MCF 10A (cell line): Measurements from ENCODE around the gene GRM3. TPM values are rescaled to one million over a fixed set of nuclear protein-coding genes. Genes with fewer than 3 reads are reported as not detected.

Experiments
- BruUV-seq: library from RNA; stranded (reverse); fragments of 400-500 nt; replicated peaks from 2 replicates; lab custom pipeline; 2021; lab: Mats Ljungman, UMichigan
- CTCF ChIA-PET: fragments of 300-600 bp; sonication (Branson Sonifier 250); formaldehyde crosslinking; extraction: SDS; loops from one replicate; lab custom pipeline; 2021; ENCODE audit warnings: antibody characterized with exemption, inconsistent platforms; lab: Yijun Ruan, JAX
- POLR2A ChIA-PET: fragments of 300-600, 350-650 bp; sonication (Branson Sonifier 250); formaldehyde crosslinking; extraction: SDS; loops from one replicate; lab custom pipeline; 2020; ENCODE audit warnings: antibody characterized with exemption, inconsistent platforms; lab: Yijun Ruan, JAX
- DNase-seq: peaks from one replicate; pipeline ENCODE4 v3.0.0-alpha.2; 2018; ENCODE audit not compliant: unreplicated experiment
- H3K27ac Mint-ChIP-seq: one replicate; pipeline ENCODE4 v1.8.0; 2022; ENCODE audit warnings: mild to moderate bottlenecking, low read depth, mixed read lengths; ENCODE audit not compliant: unreplicated experiment
- H3K27me3 Mint-ChIP-seq: one replicate; pipeline ENCODE4 v1.8.0; 2022; ENCODE audit warnings: mixed read lengths; ENCODE audit not compliant: insufficient read depth, unreplicated experiment
- H3K36me3 Mint-ChIP-seq: one replicate; pipeline ENCODE4 v1.8.0; 2022; ENCODE audit warnings: mild to moderate bottlenecking, moderate library complexity, mixed read lengths; ENCODE audit not compliant: insufficient read depth, unreplicated experiment
- H3K4me1 Mint-ChIP-seq: one replicate; pipeline ENCODE4 v1.8.0; 2022; ENCODE audit warnings: mixed read lengths; ENCODE audit not compliant: insufficient read depth, unreplicated experiment
- H3K4me3 Mint-ChIP-seq: one replicate; pipeline ENCODE4 v1.8.0; 2022; ENCODE audit warnings: mild to moderate bottlenecking, moderate library complexity, mixed read lengths; ENCODE audit not compliant: unreplicated experiment
- H3K9me3 Mint-ChIP-seq: one replicate; pipeline ENCODE4 v1.8.0; 2022; ENCODE audit warnings: mixed read lengths; ENCODE audit not compliant: unreplicated experiment
- CTCF ChIP-seq: fragments of 200-600 bp; IDR thresholded peaks from one replicate; pipeline ENCODE4 v1.8.0; 2022; ENCODE audit warnings: antibody characterized with exemption, mild to moderate bottlenecking; ENCODE audit not compliant: unreplicated experiment
- intact Hi-C: fragments of 100-400 bp; cut with micrococcal nuclease; formaldehyde crosslinking; loops from 2 replicates; pipeline ENCODE4 v1.14.1; 2022
- total RNA-seq: library from RNA; stranded (reverse); gene quantifications from 2 replicates; pipeline ENCODE4 v1.2.3, GENCODE V29; 2022

GRM3 gene
- total RNA-seq, 1 experiment from 2014 or later: not detected

DNA sequence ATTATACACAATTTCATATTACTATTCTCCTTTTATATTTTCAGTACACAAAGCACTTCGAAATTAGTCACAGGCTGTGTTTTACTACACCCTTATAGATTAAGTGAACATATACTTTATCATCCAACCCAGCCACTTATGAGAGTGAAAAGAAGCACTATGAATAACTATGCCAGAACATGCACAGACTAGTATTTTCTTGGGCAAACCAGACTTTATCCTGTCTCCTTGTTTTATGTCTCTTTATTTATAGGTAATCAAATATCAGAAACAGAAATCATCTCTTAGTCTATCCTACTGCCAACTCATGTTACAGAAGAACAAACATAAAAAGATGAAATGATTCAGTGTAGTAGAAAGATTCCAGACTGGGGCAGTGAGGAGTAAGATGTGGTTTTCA lies 171.8 kb downstream of the GRM3 start:
- Mint-ChIP-seq H3K9me3 (no peaks in the 10 kb centered on the region), H3K36me3 (no peaks in the 10 kb centered on the region), H3K27me3 (peaks cover 43% of the 10 kb centered on the region), H3K27ac (no peak overlapping the region), H3K4me1 (no peaks in the 10 kb centered on the region), H3K4me3 (no peak overlapping the region)
- BruUV-seq: no TSS peak
- ChIA-PET CTCF (interaction anchor here (0.6 to 1.8 kb wide), 6 partner anchors 8 to 922 kb away, joined by 3 to 14 read pairs (median 4); no protein-coding TSS in a partner anchor), POLR2A (no interaction called here)
- TF ChIP-seq CTCF: no peak
- no peak for DNase-seq
- intact Hi-C loops: loop anchor here (2.0 kb wide), 1 partner anchor 925 kb away; no protein-coding TSS in a partner anchor

GRCh38 chr7:86818903-86819302 lies 175.2 kb downstream of the GRM3 start:
- Mint-ChIP-seq H3K4me1 (no peaks in the 10 kb centered on the region), H3K9me3 (no peaks in the 10 kb centered on the region), H3K4me3 (no peak overlapping the region), H3K36me3 (no peaks in the 10 kb centered on the region), H3K27ac (no peak overlapping the region), H3K27me3 (peaks cover 35% of the 10 kb centered on the region)
- ChIA-PET CTCF (no interaction called here), POLR2A (interaction anchor here (0.6 kb wide), 1 partner anchor 74 kb away, joined by 3 read pairs; no protein-coding TSS in a partner anchor)
- no TSS peak for BruUV-seq
- no peak for DNase-seq
- no peak for TF ChIP-seq CTCF
- intact Hi-C loops: no loop called here

DNA sequence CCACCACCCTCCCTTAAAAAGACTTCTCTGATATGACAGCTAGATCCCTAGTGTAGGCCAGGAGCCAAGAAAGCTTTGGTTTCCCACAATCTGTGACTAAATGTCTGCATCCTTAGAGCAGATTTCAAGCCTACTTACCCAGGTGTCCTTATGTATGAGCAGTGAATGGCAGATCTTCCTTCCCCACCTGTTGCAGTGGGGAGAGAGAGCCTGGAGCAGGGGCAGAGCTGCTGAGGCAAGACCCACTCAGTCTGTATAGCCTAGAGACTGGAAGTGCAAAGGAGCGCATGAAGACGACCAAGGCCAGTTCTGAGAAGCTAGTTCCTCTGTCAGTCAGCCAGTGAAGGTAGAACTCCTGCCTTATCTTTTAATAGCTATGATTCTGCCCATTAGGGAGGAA lies 180.1 kb downstream of the GRM3 start:
- Mint-ChIP-seq H3K4me1 (peaks cover 2% of the 10 kb centered on the region), H3K27ac (no peak overlapping the region), H3K36me3 (no peaks in the 10 kb centered on the region), H3K27me3 (peaks cover 35% of the 10 kb centered on the region), H3K9me3 (no peaks in the 10 kb centered on the region), H3K4me3 (no peak overlapping the region)
- TF ChIP-seq CTCF: no peak
- no TSS peak for BruUV-seq
- DNase-seq: no peak
- ChIA-PET POLR2A (no interaction called here), CTCF (interaction anchor here (1.4 kb wide), 1 partner anchor 9 kb away, joined by 14 read pairs; no protein-coding TSS in a partner anchor)
- intact Hi-C loops: no loop called here

GRCh38 chr7:86825264-86825663 lies 181.6 kb downstream of the GRM3 start:
- ChIA-PET CTCF (interaction anchor here (1.6 kb wide), 1 partner anchor 9 kb away, joined by 5 read pairs; no protein-coding TSS in a partner anchor), POLR2A (no interaction called here)
- no TSS peak for BruUV-seq
- no peak for DNase-seq
- no peak overlapping the region for H3K27ac Mint-ChIP-seq
- intact Hi-C loops: no loop called here
- H3K27me3 Mint-ChIP-seq: peaks cover 35% of the 10 kb centered on the region
- H3K4me1 Mint-ChIP-seq: peaks cover 4% of the 10 kb centered on the region
- no peak overlapping the region for H3K4me3 Mint-ChIP-seq
- no peak for TF ChIP-seq CTCF
- H3K36me3 Mint-ChIP-seq: no peaks in the 10 kb centered on the region
- H3K9me3 Mint-ChIP-seq: no peaks in the 10 kb centered on the region
